ENCODE measurements around the gene TTYH2.

Gene TTYH2

GRCh38 chr17:74296548-74296936, 83.2 kb downstream of the TTYH2 start:
- Histone ChIP-seq H3K18ac (ENCODE audit: low read length) (no peak overlapping the region), H2AFZ (ENCODE audit: low read length) (peak overlapping the region; percentile 42), H3K4me3 (ENCODE audit: low read length in 2 of 2) (no peak overlapping the region), H3K9me3 (replicated peaks in 1 of 2; ENCODE audit: control insufficient read depth in 2 of 2, insufficient read depth in 1 of 2, low read depth in 1 of 2, low read length in 2 of 2) (peaks cover 1 to 3% of the 10 kb centered on the region in 2 donors), H3K4me2 (ENCODE audit: insufficient read depth, low read length, poor library complexity, severe bottlenecking) (no peak overlapping the region), H2BK15ac (ENCODE audit: low read length) (no peak overlapping the region), H2BK12ac (ENCODE audit: low read length) (no peak overlapping the region), H3K79me1 (ENCODE audit: low read depth, low read length) (no peaks in the 10 kb centered on the region), H3K36me3 (replicated peaks in 1 of 2; ENCODE audit: control insufficient read depth in 2 of 2, insufficient read depth in 2 of 2, low read length in 2 of 2) (no peaks in the 10 kb centered on the region), H3K27me3 (ENCODE audit: control insufficient read depth in 3 of 3, insufficient read depth in 3 of 3, low read depth in 1 of 3, low read length in 3 of 3) (no peaks in the 10 kb centered on the region), H3K27ac (replicated peaks; ENCODE audit: low read length) (no peak overlapping the region), H3K4ac (ENCODE audit: low read length) (no peak overlapping the region), H2BK5ac (ENCODE audit: low read length) (no peak overlapping the region), H3K23ac (ENCODE audit: low read depth, low read length, poor library complexity) (no peak overlapping the region), H3K4me1 (ENCODE audit: control insufficient read depth in 2 of 2, insufficient read depth in 1 of 2, low read depth in 1 of 2, low read length in 2 of 2) (peaks cover 2 to 12% of the 10 kb centered on the region in 2 donors), H2BK120ac (ENCODE audit: low read depth, low read length) (no peak overlapping the region), H3K14ac (ENCODE audit: low read length) (no peak overlapping the region), H3K9ac (ENCODE audit: low read depth, low read length, poor library complexity) (no peak overlapping the region), H4K8ac (ENCODE audit: low read depth, low read length) (no peak overlapping the region), H4K91ac (ENCODE audit: low read depth, low read length, poor library complexity) (no peak overlapping the region), H2AK5ac (ENCODE audit: low read depth, low read length) (no peak overlapping the region)
- DNase-seq (ENCODE audit: low spot score): peak; percentile 47
- no CpG with 5 or more reads among the region's 5 CpGs for WGBS, 2 donors (ENCODE audit: extremely low coverage in 2 of 2, insufficient read length in 2 of 2, insufficient replicate concordance in 1 of 2)

DNA sequence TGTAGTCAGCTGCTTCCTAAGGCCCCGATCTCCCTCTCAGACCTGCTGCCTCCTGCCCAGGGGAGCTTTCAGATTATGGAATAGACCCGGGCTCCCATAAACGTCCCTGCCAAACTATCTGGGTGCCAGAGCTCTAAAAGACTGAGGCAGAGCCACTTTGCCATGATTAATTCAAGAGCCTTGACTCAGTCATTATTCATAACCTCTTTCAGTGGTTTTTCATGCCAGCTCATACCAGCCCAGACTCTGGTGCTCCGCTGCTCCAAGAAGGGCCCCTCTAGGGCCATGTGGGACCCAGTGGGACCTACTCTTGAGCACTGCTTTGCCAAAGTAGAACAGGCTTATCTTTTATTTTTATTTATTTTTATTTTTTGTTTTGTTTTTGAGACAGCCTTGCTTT, 84.6 kb downstream of the TTYH2 start:
- no peak overlapping the region for H3K23ac ChIP-seq (ENCODE audit: low read depth, low read length, poor library complexity)
- no peak overlapping the region for H2BK12ac ChIP-seq (ENCODE audit: low read length)
- H3K4ac ChIP-seq (ENCODE audit: low read length): no peak overlapping the region
- no peak for DNase-seq (ENCODE audit: low spot score)
- H2AK5ac ChIP-seq (ENCODE audit: low read depth, low read length): no peak overlapping the region
- no peak overlapping the region for H3K14ac ChIP-seq (ENCODE audit: low read length)
- no peaks in the 10 kb centered on the region for H3K36me3 ChIP-seq (replicated peaks in 1 of 2; ENCODE audit: control insufficient read depth in 2 of 2, insufficient read depth in 2 of 2, low read length in 2 of 2)
- peaks cover 1 to 3% of the 10 kb centered on the region in 2 donors for H3K9me3 ChIP-seq (replicated peaks in 1 of 2; ENCODE audit: control insufficient read depth in 2 of 2, insufficient read depth in 1 of 2, low read depth in 1 of 2, low read length in 2 of 2)
- no peak overlapping the region for H2AFZ ChIP-seq (ENCODE audit: low read length)
- H3K4me2 ChIP-seq (ENCODE audit: insufficient read depth, low read length, poor library complexity, severe bottlenecking): no peak overlapping the region
- H4K91ac ChIP-seq (ENCODE audit: low read depth, low read length, poor library complexity): no peak overlapping the region
- no CpG with 5 or more reads among the region's 4 CpGs for WGBS, 2 donors (ENCODE audit: extremely low coverage in 2 of 2, insufficient read length in 2 of 2, insufficient replicate concordance in 1 of 2)
- H3K4me1 ChIP-seq (ENCODE audit: control insufficient read depth in 2 of 2, insufficient read depth in 1 of 2, low read depth in 1 of 2, low read length in 2 of 2): peaks cover 2 to 12% of the 10 kb centered on the region in 2 donors
- H2BK5ac ChIP-seq (ENCODE audit: low read length): no peak overlapping the region
- H3K27me3 ChIP-seq (ENCODE audit: control insufficient read depth in 3 of 3, insufficient read depth in 3 of 3, low read depth in 1 of 3, low read length in 3 of 3): no peaks in the 10 kb centered on the region
- no peak overlapping the region for H2BK15ac ChIP-seq (ENCODE audit: low read length)
- H2BK120ac ChIP-seq (ENCODE audit: low read depth, low read length): no peak overlapping the region
- no peak overlapping the region for H4K8ac ChIP-seq (ENCODE audit: low read depth, low read length)
- H3K27ac ChIP-seq (replicated peaks; ENCODE audit: low read length): no peak overlapping the region
- H3K79me1 ChIP-seq (ENCODE audit: low read depth, low read length): no peaks in the 10 kb centered on the region
- H3K18ac ChIP-seq (ENCODE audit: low read length): no peak overlapping the region
- no peak overlapping the region for H3K4me3 ChIP-seq (ENCODE audit: low read length in 2 of 2)
- no peak overlapping the region for H3K9ac ChIP-seq (ENCODE audit: low read depth, low read length, poor library complexity)

DNA sequence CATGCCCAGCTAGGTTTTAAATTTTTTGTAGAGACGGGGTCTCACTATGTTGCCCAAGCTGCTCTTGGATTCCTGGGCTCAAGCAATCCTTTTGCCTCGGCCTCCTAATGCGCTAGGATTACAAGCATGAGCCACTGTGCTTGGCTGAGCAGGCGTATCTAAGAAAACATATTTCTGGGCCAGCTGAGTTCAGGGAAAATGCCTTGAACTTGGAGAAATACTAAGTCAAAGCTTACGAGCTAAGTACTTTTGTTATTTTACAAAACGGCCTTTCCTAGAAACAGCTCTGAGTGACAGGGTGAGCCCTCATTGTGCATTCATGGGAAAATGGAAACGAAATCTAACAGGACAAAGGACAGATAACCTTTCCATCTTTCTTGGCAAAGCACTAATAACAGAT, 85.4 kb downstream of the TTYH2 start:
- H3K79me1 ChIP-seq (ENCODE audit: low read depth, low read length): no peaks in the 10 kb centered on the region
- H3K23ac ChIP-seq (ENCODE audit: low read depth, low read length, poor library complexity): no peak overlapping the region
- no peak overlapping the region for H3K9ac ChIP-seq (ENCODE audit: low read depth, low read length, poor library complexity)
- no peak overlapping the region for H2BK120ac ChIP-seq (ENCODE audit: low read depth, low read length)
- H3K4me3 ChIP-seq (ENCODE audit: low read length in 2 of 2): no peak overlapping the region
- DNase-seq (ENCODE audit: low spot score): no peak
- H3K9me3 ChIP-seq (replicated peaks in 1 of 2; ENCODE audit: control insufficient read depth in 2 of 2, insufficient read depth in 1 of 2, low read depth in 1 of 2, low read length in 2 of 2): peaks cover 1 to 3% of the 10 kb centered on the region in 2 donors
- H2AFZ ChIP-seq (ENCODE audit: low read length): peak overlapping the region; percentile 55
- no peak overlapping the region for H3K14ac ChIP-seq (ENCODE audit: low read length)
- no peak overlapping the region for H2BK5ac ChIP-seq (ENCODE audit: low read length)
- WGBS, 2 donors (ENCODE audit: extremely low coverage in 2 of 2, insufficient read length in 2 of 2, insufficient replicate concordance in 1 of 2): no CpG with 5 or more reads among the region's 7 CpGs
- H2BK15ac ChIP-seq (ENCODE audit: low read length): no peak overlapping the region
- H2AK5ac ChIP-seq (ENCODE audit: low read depth, low read length): no peak overlapping the region
- peaks cover 2 to 12% of the 10 kb centered on the region in 2 donors for H3K4me1 ChIP-seq (ENCODE audit: control insufficient read depth in 2 of 2, insufficient read depth in 1 of 2, low read depth in 1 of 2, low read length in 2 of 2)
- no peak overlapping the region for H4K91ac ChIP-seq (ENCODE audit: low read depth, low read length, poor library complexity)
- H3K18ac ChIP-seq (ENCODE audit: low read length): no peak overlapping the region
- no peak overlapping the region for H2BK12ac ChIP-seq (ENCODE audit: low read length)
- H4K8ac ChIP-seq (ENCODE audit: low read depth, low read length): no peak overlapping the region
- no peaks in the 10 kb centered on the region for H3K36me3 ChIP-seq (replicated peaks in 1 of 2; ENCODE audit: control insufficient read depth in 2 of 2, insufficient read depth in 2 of 2, low read length in 2 of 2)
- no peaks in the 10 kb centered on the region for H3K27me3 ChIP-seq (ENCODE audit: control insufficient read depth in 3 of 3, insufficient read depth in 3 of 3, low read depth in 1 of 3, low read length in 3 of 3)
- H3K4ac ChIP-seq (ENCODE audit: low read length): no peak overlapping the region
- no peak overlapping the region for H3K4me2 ChIP-seq (ENCODE audit: insufficient read depth, low read length, poor library complexity, severe bottlenecking)
- H3K27ac ChIP-seq (replicated peaks; ENCODE audit: low read length): no peak overlapping the region

DNA sequence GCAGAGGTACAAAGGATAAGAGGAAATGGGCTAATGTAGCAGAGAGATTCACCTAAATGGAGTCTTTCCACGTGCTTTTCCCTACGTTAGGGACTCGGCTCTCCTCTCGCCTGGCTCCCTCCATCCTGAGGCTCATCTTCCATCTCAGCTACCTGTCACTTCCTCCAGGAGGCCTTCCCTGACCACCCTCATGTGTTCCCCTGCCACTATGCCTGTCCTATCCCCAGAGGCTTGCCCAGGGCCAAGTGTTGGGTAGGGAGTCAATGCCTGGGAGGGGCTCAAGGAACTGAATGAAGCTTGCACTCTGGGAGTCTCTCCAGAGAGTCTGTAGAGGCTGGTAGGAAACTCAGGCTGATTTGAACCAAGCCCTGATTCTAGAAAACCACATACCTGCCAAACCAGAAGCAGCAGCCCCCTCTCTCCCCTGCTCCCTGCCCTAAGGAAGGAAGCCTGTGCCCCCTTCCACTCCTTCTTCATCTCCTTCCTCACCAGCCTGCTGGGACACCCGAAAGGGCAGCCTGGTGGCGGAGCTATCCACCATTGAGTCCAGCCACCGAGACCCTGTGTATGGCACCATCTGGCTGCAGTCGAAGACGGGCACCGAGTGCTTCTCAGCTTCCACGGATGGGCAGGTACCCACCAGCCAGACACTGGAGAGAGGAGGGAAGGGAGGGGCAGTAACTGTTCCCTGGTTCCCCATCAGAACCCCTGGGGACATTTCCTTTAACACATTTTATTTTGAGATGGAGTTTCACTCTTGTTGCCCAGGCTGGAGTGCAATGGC, 86.0 kb downstream of the TTYH2 start:
- Histone ChIP-seq H3K9ac (ENCODE audit: low read depth, low read length, poor library complexity) (no peak overlapping the region), H3K18ac (ENCODE audit: low read length) (peak overlapping the region; percentile 8), H3K9me3 (replicated peaks in 1 of 2; ENCODE audit: control insufficient read depth in 2 of 2, insufficient read depth in 1 of 2, low read depth in 1 of 2, low read length in 2 of 2) (peaks cover 1 to 3% of the 10 kb centered on the region in 2 donors), H2BK120ac (ENCODE audit: low read depth, low read length) (peak overlapping the region; percentile 65), H3K4ac (ENCODE audit: low read length) (no peak overlapping the region), H2AK5ac (ENCODE audit: low read depth, low read length) (peak overlapping the region; percentile 25), H4K8ac (ENCODE audit: low read depth, low read length) (peak overlapping the region; percentile 20), H3K27ac (replicated peaks; ENCODE audit: low read length) (no peak overlapping the region), H3K27me3 (ENCODE audit: control insufficient read depth in 3 of 3, insufficient read depth in 3 of 3, low read depth in 1 of 3, low read length in 3 of 3) (no peaks in the 10 kb centered on the region), H3K23ac (ENCODE audit: low read depth, low read length, poor library complexity) (no peak overlapping the region), H3K4me2 (ENCODE audit: insufficient read depth, low read length, poor library complexity, severe bottlenecking) (no peak overlapping the region), H2BK5ac (ENCODE audit: low read length) (no peak overlapping the region), H2AFZ (ENCODE audit: low read length) (peak overlapping the region; percentile 55), H3K4me3 (ENCODE audit: low read length in 2 of 2) (no peak overlapping the region), H4K91ac (ENCODE audit: low read depth, low read length, poor library complexity) (no peak overlapping the region), H3K14ac (ENCODE audit: low read length) (no peak overlapping the region), H3K4me1 (ENCODE audit: control insufficient read depth in 2 of 2, insufficient read depth in 1 of 2, low read depth in 1 of 2, low read length in 2 of 2) (peaks cover 4 to 12% of the 10 kb centered on the region in 2 donors), H2BK15ac (ENCODE audit: low read length) (peak overlapping the region; percentile 14), H2BK12ac (ENCODE audit: low read length) (no peak overlapping the region), H3K79me1 (ENCODE audit: low read depth, low read length) (no peaks in the 10 kb centered on the region), H3K36me3 (replicated peaks in 1 of 2; ENCODE audit: control insufficient read depth in 2 of 2, insufficient read depth in 2 of 2, low read length in 2 of 2) (no peaks in the 10 kb centered on the region)
- no peak for DNase-seq (ENCODE audit: low spot score)
- no CpG with 5 or more reads among the region's 11 CpGs for WGBS, 2 donors (ENCODE audit: extremely low coverage in 2 of 2, insufficient read length in 2 of 2, insufficient replicate concordance in 1 of 2)

Data from neuronal stem cell (in vitro differentiated cells).